Lung microvascular endothelial cell (primary cell): ENCODE results near the gene MCM5. TPM values are rescaled to one million over a fixed set of nuclear protein-coding genes. Genes with fewer than 3 reads are reported as not detected.
A peak's percentile ranks its signal among the peaks of the same experiment; 100 is the strongest.

Source experiments
- DNase-seq, 2 donors: peaks; one replicate each; pipeline versions ENCODE4 v3.0.0 to v3.0.0-alpha.2; 2010; ENCODE audit warnings: low read depth in 2 of 2
- total RNA-seq: library from RNA; depleted of rRNA; stranded (reverse); fragments of >200 nt; gene quantifications from 2 replicates; pipeline ENCODE4 v1.2.1, GENCODE V29; 2014

The MCM5 gene
- total RNA-seq, 1 donor from 2014 or later = 15.3 TPM

DNA sequence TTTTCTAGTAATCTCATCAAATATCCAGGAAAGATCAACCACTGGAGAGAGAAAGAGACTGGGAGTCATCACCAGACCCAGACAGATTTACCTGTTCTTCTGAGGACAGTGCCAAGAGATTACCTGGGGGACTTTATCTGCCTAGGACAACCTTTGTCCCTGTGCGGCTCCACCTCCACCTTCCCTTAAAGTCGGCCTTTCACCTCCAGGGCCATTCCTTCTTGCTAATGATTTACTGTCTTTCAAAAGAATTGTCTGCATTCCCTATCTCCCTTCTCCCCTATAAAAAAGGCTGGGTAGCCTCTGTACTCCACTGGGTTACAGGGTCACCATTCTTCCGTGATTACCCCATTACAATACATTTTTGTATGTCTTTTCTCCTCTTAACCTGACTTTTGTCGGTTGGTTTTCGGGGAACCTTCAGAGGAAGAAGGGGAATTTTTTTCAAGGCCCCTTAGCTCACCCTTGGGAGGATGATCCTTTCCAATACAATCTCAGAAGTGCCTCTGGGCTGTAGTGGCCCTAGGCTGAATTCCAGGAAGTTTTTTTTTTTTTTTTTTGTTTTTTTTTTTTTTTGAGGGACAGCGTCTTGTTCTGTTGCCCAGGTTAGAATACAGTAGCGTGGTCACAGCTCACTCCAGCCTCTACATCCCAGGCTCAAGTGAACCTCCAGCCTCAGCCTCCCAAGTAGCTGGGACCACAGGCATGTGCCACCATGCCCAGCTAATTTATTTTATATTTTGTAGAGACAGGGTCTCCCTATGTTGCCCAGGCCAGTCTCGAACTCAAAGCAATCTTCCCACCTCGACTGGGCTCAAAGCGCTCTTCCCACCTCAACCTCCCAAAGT, 20.6 kb upstream of the MCM5 start:
- no peak for DNase-seq

DNA sequence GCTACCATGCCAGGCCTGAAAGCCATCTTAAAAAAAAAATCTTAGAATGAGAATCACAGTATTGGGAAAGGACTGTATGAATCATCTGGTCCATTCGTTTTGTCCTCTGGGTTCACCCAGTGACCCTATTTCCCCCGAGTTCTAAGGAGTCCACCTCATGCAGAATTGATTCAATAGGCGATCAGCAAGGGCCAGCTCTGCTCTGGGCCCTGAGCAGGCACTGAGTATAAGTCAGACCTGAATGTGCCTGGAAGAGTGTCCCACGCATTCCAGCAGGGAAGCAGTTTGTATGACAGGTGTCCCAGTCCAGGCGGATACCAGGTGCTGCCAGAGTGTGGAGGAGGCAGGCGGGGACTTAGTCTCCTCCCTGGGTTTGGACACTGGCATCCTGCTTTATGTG, 19.9 kb upstream of the MCM5 start:
- peak in 1 of 2 donors; percentile 52 for DNase-seq

DNA sequence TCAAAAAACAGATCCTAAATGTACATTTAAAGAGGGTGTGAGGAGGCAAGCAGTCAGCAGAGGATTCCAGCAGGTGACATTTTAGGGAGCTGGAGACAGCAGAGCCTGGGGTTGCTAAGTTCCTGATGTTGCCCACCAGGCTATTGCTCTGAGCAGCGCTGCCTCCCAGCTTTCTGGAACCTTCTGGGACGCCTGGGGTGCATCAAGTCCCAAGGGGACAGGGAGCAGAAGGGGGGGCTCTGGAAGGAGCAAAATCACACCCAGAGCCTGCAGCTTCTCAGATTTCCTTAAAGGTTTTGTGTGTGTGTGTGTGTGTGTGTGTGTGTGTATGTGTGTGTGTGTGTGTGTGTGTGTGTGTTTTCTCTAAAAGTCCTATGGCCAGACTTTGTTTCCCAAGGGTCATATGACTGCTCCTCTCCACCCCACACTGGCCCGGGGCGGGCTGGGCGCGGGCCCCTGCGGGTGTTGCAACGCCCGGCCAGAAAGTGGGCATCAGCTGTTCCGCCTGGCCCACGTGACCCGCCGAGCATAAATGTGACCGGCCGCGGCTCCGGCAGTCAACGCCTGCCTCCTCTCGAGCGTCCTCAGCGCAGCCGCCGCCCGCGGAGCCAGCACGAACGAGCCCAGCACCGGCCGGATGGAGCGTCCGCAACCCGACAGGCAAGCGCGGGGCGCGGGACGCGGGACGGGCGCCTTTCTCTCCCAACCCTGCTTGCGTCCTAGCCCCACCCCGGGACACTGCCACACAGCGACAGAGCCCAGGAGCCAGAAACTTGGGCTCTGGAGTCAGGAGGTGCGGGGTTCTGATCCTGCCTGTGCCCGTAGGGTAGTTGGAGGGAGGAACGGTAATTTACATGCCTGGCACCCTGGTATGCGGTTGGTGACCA, 19.2 kb upstream of the MCM5 start, which contains the start of gene HMOX1:
Gene HMOX1 (plus strand): TSS at position 560 of the 887 bp plus-strand sequence. CDS start 78 bp downstream, at position 638.
- peak; percentile 91 to 92 for DNase-seq

DNA sequence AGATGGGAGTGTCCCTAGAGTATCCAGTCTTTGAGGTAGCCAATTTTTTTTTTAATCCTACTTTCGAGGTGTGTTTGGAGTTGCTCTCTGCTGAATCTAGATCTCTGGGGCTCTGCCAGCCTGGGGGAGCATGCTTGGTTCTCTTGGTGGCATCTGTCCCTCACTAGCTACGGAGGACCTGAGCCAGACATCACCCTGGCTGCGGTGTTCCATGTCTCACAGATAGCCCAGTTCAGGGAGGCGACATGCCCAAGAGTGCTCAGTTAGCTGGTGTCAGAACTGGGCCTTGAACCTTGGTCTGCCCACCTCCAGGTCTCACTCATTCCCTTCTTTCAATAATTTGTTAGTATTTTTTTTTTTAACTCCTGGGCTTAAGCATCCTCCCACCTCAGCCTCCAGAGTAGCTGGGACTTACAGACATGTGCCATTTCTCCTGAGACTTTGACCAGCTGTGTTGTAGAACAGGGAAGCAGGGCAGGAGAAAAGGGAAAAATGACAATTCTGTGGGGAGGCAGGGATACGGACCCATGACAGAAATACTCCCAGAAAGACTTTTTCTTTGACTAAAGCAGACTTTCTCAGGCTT, 18.4 kb upstream of the MCM5 start:
- no peak for DNase-seq

DNA sequence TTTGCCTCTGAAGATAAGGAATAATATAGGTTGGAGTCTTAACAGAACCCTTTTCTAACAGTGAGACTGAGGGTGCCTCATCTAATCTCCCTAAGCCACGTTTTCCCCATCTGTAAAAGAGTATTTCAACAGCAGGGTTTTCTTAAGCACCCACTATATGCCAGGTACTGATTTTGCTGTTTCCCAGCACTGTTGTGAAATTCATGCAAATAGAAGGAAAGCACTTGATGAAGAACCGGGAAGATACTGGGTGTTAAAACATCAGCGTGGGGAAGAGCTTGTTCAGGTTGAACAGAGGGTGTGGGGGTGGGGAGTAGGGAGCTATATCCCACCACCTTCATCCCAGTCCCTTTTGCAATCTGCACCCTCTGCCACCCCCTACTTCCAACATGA, 16.3 kb upstream of the MCM5 start:
- no peak for DNase-seq

DNA sequence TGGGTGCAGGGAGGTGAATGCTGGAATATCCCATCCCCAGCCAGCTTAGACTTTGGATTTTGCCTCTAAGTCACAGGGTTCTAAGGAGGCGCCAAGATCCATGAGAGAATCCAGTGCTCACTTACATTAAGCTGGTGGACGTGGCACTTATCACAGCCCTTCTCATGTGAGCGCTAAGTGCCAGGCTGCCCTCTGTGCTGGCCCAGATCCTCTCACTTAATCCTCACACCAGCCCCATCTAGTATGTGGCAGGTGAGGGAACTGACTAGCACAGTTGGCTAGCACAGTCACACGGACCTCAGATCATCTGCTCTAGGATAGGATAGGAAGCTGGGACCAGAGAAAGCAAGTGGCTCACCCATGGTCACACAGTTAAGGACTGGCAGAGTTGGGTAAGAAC, 15.4 kb upstream of the MCM5 start:
- no peak for DNase-seq

DNA sequence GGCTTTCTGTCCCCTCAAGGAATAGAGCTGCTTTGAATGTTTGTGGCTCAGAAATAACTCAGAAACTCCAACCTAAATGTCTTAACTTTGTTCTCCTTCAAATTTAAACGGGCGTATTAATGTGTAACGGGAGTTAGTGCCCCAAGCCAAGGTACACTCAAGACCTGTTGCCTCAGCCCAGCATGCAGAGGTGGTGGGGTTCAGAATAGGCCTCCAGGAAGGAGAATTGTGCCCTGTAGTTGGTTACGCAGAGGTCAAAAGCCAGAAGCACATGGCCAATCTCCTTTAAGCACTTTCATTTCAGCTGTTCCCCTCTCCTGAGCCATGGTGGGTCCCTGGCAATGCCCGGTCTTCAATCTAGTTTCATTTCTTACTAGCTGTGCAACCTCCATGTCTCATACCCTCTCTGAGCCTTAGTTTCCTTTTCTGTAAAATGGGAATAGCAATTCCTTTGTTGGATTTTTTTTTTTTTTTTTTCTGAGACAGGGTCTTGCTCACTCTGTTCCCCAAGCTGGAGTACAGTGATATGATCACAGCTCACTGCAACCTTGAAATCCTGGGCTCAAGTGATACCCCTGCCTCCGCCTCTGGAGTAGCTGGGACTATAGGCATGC, 14.9 kb upstream of the MCM5 start:
- no peak for DNase-seq

DNA sequence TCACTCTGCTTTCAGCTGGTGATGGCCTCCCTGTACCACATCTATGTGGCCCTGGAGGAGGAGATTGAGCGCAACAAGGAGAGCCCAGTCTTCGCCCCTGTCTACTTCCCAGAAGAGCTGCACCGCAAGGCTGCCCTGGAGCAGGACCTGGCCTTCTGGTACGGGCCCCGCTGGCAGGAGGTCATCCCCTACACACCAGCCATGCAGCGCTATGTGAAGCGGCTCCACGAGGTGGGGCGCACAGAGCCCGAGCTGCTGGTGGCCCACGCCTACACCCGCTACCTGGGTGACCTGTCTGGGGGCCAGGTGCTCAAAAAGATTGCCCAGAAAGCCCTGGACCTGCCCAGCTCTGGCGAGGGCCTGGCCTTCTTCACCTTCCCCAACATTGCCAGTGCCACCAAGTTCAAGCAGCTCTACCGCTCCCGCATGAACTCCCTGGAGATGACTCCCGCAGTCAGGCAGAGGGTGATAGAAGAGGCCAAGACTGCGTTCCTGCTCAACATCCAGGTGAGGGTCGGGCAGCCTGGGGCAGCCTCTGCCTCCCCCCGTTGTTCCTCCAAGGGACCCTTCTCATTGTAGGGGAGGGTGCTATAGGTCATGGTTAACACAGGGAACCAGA, 13.2 kb upstream of the MCM5 start:
- DNase-seq = no peak

DNA sequence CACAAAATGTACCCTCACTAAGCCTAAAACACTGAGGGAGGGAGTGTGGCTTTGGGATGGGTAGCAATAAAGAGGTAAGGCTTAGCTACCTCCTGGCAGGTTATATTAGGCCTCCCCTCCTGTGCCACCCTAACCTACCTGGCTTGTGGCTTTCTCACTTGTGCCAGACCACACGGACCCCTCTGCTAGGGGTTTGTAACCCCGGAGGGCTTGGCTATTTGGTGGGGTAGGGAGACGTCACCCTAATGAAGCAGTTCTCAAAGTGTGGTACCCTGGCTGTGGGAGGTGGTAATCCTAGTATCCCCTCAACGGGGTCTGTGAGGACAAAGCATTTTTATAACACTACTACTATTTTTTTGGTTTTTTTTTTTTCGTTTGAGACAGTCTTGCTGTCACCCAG, 9.0 kb upstream of the MCM5 start:
- no peak for DNase-seq

DNA sequence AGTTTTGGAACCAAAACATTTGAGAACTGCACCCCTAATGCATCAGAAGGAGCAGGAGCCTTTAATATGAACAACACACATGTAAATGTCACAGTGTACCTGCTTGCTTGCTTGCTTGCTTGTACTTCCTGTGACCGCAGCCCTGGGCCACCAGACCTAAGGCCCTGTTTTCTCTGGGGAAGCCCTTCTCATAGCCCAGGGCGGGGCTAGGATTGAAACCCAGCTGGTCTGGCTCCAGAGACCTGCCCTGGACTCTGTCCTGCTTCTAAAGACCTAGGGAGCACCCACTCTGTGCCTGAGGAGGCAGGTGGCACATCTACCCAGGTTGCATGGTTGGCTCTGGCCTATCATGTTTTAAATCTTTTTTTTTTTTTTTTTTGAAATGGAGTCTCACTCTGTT, 7.6 kb upstream of the MCM5 start:
- no peak for DNase-seq

DNA sequence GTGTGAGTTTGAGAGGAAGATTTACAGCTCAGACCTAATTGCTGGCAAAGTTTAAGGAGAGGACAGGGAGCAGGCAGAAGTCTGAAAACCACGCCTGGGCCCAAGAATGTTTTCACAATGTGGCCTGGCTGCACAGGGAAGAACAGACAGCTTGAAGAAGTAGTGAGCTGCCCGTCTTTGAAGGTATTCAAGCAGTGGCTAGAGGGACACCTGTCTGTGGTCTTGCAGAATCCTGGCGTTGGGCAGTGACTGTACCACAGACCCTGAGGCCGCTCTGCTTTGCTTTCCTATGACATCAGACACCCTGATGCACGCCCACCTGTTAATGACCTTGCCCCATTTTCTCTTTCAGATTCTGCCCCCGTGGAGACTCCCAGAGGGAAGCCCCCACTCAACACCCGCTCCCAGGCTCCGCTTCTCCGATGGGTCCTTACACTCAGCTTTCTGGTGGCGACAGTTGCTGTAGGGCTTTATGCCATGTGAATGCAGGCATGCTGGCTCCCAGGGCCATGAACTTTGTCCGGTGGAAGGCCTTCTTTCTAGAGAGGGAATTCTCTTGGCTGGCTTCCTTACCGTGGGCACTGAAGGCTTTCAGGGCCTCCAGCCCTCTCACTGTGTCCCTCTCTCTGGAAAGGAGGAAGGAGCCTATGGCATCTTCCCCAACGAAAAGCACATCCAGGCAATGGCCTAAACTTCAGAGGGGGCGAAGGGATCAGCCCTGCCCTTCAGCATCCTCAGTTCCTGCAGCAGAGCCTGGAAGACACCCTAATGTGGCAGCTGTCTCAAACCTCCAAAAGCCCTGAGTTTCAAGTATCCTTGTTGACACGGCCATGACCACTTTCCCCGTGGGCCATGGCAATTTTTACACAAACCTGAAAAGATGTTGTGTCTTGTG, 6.6 kb upstream of the MCM5 start:
- no peak for DNase-seq

DNA sequence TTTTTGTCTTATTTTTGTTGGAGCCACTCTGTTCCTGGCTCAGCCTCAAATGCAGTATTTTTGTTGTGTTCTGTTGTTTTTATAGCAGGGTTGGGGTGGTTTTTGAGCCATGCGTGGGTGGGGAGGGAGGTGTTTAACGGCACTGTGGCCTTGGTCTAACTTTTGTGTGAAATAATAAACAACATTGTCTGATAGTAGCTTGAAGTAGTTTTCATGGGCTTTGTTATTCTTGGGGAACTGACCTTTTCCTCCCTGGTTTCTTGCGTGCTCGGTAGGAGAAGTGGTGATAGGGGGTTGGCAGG, 6.0 kb upstream of the MCM5 start:
- no peak for DNase-seq

DNA sequence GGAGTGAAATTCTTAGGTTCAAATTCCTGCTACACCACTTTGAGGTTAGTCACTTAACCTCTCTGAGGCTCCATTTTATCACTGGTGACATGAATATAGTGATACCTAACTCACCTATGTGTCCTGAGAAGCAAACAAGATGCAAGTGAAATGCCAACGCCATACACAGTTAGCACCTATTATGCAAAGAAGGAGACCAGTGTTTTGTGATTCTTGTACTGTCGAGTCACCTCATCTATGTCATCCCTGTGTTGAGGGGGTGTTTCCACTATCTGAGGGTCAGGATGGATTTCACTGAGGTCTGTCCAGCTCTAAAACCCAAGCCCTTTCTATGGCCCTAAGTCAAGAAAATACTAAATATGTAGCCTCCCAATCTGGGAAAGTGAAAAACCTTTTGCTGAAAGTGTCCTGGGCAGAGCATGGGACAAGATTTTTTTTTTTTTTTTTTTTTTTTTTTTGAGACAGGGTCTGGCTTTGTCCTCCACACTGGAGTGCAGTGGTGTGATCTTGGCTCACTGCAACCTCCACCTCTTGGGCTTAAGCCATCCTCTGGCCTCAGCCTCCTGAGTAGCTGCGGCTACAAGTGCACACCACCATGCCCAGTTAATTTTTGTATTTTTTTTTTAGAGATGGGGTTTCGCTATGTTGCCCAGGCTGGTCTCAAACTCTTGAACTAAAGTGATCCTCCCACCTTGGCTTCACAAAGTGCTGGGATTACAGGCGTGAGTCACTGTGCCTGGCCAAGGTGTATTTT, 5.0 kb upstream of the MCM5 start:
- DNase-seq = no peak

DNA sequence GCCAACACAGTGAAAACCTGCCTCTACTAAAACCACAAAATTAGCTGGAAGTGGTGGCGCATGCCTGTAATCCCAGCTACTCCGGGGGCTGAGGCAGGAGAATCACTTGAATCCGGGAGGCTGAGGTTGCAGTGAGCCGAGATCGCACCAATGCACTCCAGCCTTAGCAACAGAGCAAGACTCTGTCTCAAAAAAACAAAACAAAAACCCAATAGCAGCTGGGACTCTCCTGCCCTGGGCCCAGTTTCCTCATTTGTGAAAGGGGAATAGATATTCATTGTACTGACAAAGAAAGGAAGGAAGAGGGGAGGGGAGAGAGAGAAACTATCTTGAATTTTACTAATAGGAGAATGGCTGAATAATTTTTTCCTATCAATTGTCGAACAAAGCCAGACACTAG, 3.3 kb upstream of the MCM5 start:
- DNase-seq = peak; percentile 54 to 74

DNA sequence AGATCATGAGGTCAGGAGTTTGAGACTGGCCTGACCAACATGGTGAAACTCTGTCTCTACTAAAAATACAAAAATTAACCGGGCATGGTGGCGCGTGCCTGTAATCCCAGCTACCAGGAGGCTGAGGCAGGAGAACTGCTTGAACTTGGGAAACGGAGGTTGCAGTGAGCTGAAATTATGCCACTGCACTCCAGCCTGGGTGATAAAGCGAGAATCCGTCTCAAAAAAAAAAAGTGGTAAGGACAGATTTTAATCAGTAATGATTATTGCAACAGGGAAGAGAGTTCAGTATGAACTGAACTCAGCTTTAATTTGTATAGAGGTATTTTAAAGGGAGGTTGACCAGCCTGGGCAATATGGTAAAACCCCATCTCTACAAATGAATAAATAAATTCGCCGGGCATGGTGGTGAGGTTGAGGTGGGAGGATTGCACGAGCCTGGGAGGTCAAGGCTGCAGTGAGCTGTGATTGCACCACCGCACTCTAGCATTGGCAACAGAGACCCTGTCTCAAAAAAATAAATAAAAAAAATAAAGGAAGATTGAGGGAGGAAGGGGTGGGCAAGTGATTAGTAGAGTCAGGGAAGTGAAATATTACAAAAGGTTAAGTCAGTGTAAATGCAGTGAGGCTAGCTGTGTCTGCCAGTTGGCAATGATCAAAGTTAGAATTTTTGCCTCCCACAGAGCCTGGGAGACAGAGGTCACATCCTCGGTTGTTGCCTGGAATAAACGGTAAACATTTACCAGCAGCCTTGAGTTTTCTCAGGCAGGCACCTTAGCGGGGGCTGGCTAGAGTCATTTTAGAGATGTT, 2.6 kb upstream of the MCM5 start:
- peak; percentile 17 to 56 for DNase-seq

DNA sequence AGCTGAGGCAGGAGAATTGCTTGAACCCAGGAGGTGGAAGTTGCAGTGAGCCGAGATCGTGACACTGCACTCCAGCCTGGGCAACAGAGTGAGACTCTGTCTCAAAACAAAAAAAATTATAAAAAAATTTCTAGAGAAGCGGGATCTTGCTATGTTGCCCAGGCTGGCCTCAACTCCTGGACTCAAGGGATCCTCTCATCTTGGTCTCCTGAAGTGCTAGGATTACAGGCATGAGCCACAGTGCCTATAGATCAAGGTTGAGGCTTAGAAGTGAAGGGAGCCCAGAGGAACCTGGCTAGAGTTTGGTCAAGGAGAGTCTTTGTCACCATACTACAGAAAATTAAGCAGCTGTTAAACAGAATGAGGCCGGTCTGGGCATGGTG, 1.4 kb upstream of the MCM5 start:
- DNase-seq = no peak

DNA sequence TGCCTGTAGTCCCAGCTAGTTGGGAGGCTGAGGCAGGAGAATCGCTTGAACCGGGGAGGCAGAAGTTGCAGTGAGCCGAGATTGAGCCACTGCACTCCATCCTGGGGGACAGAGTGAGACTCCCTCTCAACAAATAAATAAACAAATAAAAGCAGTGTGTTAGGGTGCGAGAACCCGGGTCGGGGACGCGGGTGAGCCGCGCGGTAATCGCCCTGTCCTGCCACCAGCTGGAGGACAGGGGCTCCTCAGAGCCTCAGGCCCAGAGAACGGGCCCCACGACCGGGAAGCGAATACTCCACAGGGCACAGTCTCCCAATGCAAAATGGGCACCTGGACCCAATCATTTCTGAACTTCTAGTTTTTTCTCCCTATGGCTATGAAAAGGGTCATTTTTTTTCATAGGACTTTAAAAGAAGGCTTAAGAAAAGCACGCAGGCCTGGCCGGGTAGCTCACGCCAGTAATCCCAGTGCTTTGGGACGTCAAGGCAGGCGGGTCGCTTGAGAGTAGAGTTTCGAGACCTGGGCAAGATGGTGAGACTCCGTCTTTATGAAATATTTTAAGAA, 744 bp upstream of the MCM5 start:
- no peak for DNase-seq

DNA sequence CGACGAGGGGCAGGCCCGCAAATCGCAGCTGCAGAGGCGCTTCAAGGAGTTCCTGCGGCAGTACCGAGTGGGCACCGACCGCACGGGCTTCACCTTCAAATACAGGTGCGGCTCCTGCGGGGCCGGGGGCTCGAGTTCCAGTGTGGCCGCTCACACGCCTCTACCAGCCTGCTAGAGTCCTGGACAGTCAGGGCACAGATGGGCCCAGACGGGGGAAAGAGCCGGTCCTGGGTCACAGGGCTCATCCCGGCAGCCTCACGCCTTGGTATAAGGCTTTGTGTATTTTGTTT, 506 bp downstream of the MCM5 start:
- DNase-seq = no peak

DNA sequence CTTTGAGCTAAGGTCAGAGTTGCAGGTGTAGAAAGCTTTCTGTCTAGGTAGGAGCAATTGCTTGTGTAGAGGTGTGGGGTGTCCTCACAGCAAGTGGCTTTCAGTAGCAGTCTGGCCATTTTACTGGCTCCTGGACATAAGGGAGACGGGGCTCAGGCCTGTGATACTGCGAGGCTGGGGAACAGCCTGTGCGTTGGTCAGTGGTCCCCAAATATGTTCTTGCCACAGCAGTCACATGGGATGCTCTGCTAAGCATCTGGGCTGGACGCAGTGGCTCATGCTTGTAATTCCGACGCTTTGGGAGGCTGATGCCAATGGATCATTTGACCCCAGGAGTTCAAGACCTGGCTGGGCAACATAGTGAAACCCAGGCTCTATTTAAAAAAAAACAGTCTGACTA, 1.9 kb downstream of the MCM5 start:
- DNase-seq = no peak
